PC-3 (cell line): ENCODE data around the gene MARCHF3. TPM values are rescaled to one million over a fixed set of nuclear protein-coding genes. Genes with fewer than 3 reads are reported as not detected.
A peak's percentile ranks its signal among the peaks of the same experiment; 100 is the strongest.
"Not testable (repeated sequence)": the region's sequence is repeated elsewhere in the genome, so short reads cannot be mapped to it uniquely, and the experiment has no call there.

Experiments used
- ATAC-seq: fragments of 200-7000 bp; cut with Tn5 transposase; 2 replicates; pipeline ENCODE4 v1.9.1; 2020; ENCODE audit warnings: mild to moderate bottlenecking, moderate library complexity
- BruUV-seq: library from RNA; stranded (reverse); fragments of 400-500 nt; replicated peaks from 2 replicates; lab custom pipeline; 2021; lab: Mats Ljungman, UMichigan
- CTCF ChIA-PET: fragments of 300-600 bp; sonication (Branson Sonifier 250); formaldehyde crosslinking; loops from one replicate; lab custom pipeline; 2022; ENCODE audit warnings: antibody characterized with exemption; lab: Charles Lee
- POLR2A ChIA-PET: fragments of 300-600 bp; sonication (Branson Sonifier 250); formaldehyde crosslinking; loops from one replicate; lab custom pipeline; 2022; ENCODE audit warnings: antibody characterized with exemption; ENCODE audit not compliant: unreplicated experiment; lab: Charles Lee
- DNase-seq: peaks from one replicate; pipeline ENCODE4 v3.0.0-alpha.2; 2015
- H2AFZ ChIP-seq: fragments of 300-600 bp; sonication (generic); 2 replicates; pipeline ENCODE4 v1.6.0; 2016; ENCODE audit warnings: antibody characterized with exemption, low read length
- H3F3A ChIP-seq: fragments of 300-600 bp; sonication (generic); one replicate; pipeline ENCODE4 v1.6.0; 2017; ENCODE audit warnings: antibody characterized with exemption, low read length, control low read depth, mild to moderate bottlenecking; ENCODE audit not compliant: unreplicated experiment
- H3K27ac ChIP-seq: fragments of 300-600 bp; sonication (generic); 2 replicates; pipeline ENCODE4 v1.5.1; 2016; ENCODE audit warnings: mild to moderate bottlenecking, low read length
- H3K27me3 ChIP-seq: fragments of 300-600 bp; sonication (generic); 2 replicates; pipeline ENCODE4 v1.6.1; 2016; ENCODE audit warnings: low read length, mixed read lengths
- H3K36me3 ChIP-seq: fragments of 300-600 bp; sonication (generic); 2 replicates; pipeline ENCODE4 v1.6.1; 2016; ENCODE audit warnings: low read depth, mixed run types, low read length, mixed read lengths
- H3K4me1 ChIP-seq: fragments of 300-600 bp; sonication (generic); 2 replicates; pipeline ENCODE4 v1.5.1; 2016; ENCODE audit warnings: low read length; ENCODE audit not compliant: insufficient read depth
- H3K4me2 ChIP-seq: fragments of 300-600 bp; sonication (generic); 2 replicates; pipeline ENCODE4 v1.6.0; 2016; ENCODE audit warnings: low read length
- H3K4me3 ChIP-seq: fragments of 300-600 bp; sonication (generic); 2 replicates; pipeline ENCODE4 v1.5.1; 2016; ENCODE audit warnings: mild to moderate bottlenecking, low read length, mixed read lengths
- H3K79me2 ChIP-seq: fragments of 300-600 bp; sonication (generic); 2 replicates; pipeline ENCODE4 v1.6.1; 2017; ENCODE audit warnings: low read length, mixed read lengths
- H3K9ac ChIP-seq: fragments of 300-600 bp; sonication (generic); 2 replicates; pipeline ENCODE4 v1.6.0; 2016; ENCODE audit warnings: mild to moderate bottlenecking, low read length
- H3K9me2 ChIP-seq: fragments of 300-600 bp; sonication (generic); replicated peaks from 2 replicates; pipeline ENCODE4 v1.6.1; 2016; ENCODE audit warnings: mixed run types, low read length, mixed read lengths
- H3K9me3 ChIP-seq: fragments of 300-600 bp; sonication (generic); 2 replicates; pipeline ENCODE4 v1.6.1; 2016; ENCODE audit warnings: low read length, mixed read lengths
- H4K20me1 ChIP-seq: fragments of 300-600 bp; sonication (generic); 2 replicates; pipeline ENCODE4 v1.6.1; 2016; ENCODE audit warnings: low read length, mixed read lengths
- CTCF ChIP-seq: fragments of 300-600 bp; sonication (generic); conservative IDR thresholded peaks from 2 replicates; pipeline ENCODE4 v1.5.1; 2017; ENCODE audit warnings: antibody characterized with exemption, low read depth, mild to moderate bottlenecking, low read length
- EZH2 ChIP-seq: fragments of 300-600 bp; sonication (generic); IDR thresholded peaks from one replicate; pipeline ENCODE4 v1.6.1; 2017; ENCODE audit warnings: antibody characterized with exemption, mild to moderate bottlenecking, low read length; ENCODE audit not compliant: unreplicated experiment
- EZH2phosphoT487 ChIP-seq: fragments of 300-600 bp; sonication (generic); IDR thresholded peaks from 2 replicates; pipeline ENCODE4 v1.6.1; 2018; ENCODE audit warnings: mild to moderate bottlenecking, antibody characterized with exemption, low read length, borderline replicate concordance
- intact Hi-C: fragments of 100-400 bp; cut with micrococcal nuclease; formaldehyde crosslinking; loops from 2 replicates; pipeline ENCODE4 v1.9.0; 2023
- total RNA-seq: library from RNA; depleted of rRNA; stranded (reverse); fragments of >200 nt; gene quantifications from 2 replicates; pipeline ENCODE4 v1.2.3, GENCODE V29; 2014

Gene MARCHF3
- total RNA-seq, 1 experiment from 2014 or later = 2.5 TPM

- H3K4me2 ChIP-seq, H3K27me3 ChIP-seq, H3K36me3 ChIP-seq, H3K79me2 ChIP-seq, POLR2A ChIA-PET, H3K27ac ChIP-seq, H3K9ac ChIP-seq, H4K20me1 ChIP-seq, intact Hi-C loops, DNase-seq, H3K9me2 ChIP-seq, CTCF ChIA-PET, H3K9me3 ChIP-seq, ATAC-seq, H3K4me1 ChIP-seq, BruUV-seq, H3F3A ChIP-seq, H2AFZ ChIP-seq, H3K4me3 ChIP-seq: not testable (repeated sequence)
These were observed 187.0 kb downstream of the MARCHF3 start for GRCh38 chr5:126843375-126843774.

- ATAC-seq, H4K20me1 ChIP-seq, H3F3A ChIP-seq, DNase-seq, BruUV-seq, H3K9ac ChIP-seq, H3K9me3 ChIP-seq, H3K4me3 ChIP-seq, H3K4me2 ChIP-seq, H3K9me2 ChIP-seq, H3K4me1 ChIP-seq, H3K79me2 ChIP-seq, H3K27me3 ChIP-seq, H3K27ac ChIP-seq, CTCF ChIA-PET, H2AFZ ChIP-seq, POLR2A ChIA-PET: not testable (repeated sequence)
- peaks cover 30% of the 10 kb centered on the region for H3K36me3 ChIP-seq
- intact Hi-C loops = loop anchor here (2.0 kb wide), 1 partner anchor 651 kb away; no protein-coding TSS in a partner anchor
These were observed 191.0 kb downstream of the MARCHF3 start for GRCh38 chr5:126839407-126839806.

- intact Hi-C loops = loop anchor here (1.0 to 2.0 kb wide), 3 partner anchors 203 to 653 kb away; no protein-coding TSS in a partner anchor
- peaks cover 43% of the 10 kb centered on the region for H3K36me3 ChIP-seq
- H3K9ac ChIP-seq = no peak overlapping the region
- TF ChIP-seq CTCF = peak; percentile 31
- TF ChIP-seq EZH2 = no peak
- no TSS peak for BruUV-seq
- no peaks in the 10 kb centered on the region for H3K9me3 ChIP-seq
- DNase-seq (no peak), ATAC-seq (peak; percentile 15; the same call in 1 of the 2 replicates)
- ChIA-PET POLR2A (no interaction called here), CTCF (interaction anchor here (0.6 kb wide), 1 partner anchor 487 kb away, joined by 5 read pairs; no protein-coding TSS in a partner anchor)
- H3K4me1 ChIP-seq = no peaks in the 10 kb centered on the region
- no peaks in the 10 kb centered on the region for H3K79me2 ChIP-seq
- no peaks in the 10 kb centered on the region for H4K20me1 ChIP-seq
- no peaks in the 10 kb centered on the region for H3F3A ChIP-seq
- no peak overlapping the region for H2AFZ ChIP-seq
- H3K27me3 ChIP-seq = no peaks in the 10 kb centered on the region
- H3K4me3 ChIP-seq = no peak overlapping the region
- H3K27ac ChIP-seq = no peak overlapping the region
- no peaks in the 10 kb centered on the region for H3K9me2 ChIP-seq
- H3K4me2 ChIP-seq = no peak overlapping the region
These were observed 192.3 kb downstream of the MARCHF3 start for GRCh38 chr5:126837906-126838539.

- no peak overlapping the region for H3K9ac ChIP-seq
- TF ChIP-seq EZH2phosphoT487 (no peak), CTCF (no peak)
- CTCF ChIA-PET = no interaction called here
- no peak for ATAC-seq
- peaks cover 47% of the 10 kb centered on the region for H3K36me3 ChIP-seq
- no peak overlapping the region for H2AFZ ChIP-seq
- H3K4me2 ChIP-seq = no peak overlapping the region
- no peaks in the 10 kb centered on the region for H3K79me2 ChIP-seq
- H3K4me1 ChIP-seq = no peaks in the 10 kb centered on the region
- no peaks in the 10 kb centered on the region for H3F3A ChIP-seq
- H4K20me1 ChIP-seq = no peaks in the 10 kb centered on the region
- H3K27me3 ChIP-seq = no peaks in the 10 kb centered on the region
- DNase-seq = no peak
- H3K27ac ChIP-seq = no peak overlapping the region
- H3K4me3 ChIP-seq = no peak overlapping the region
- intact Hi-C loops = no loop called here
- BruUV-seq = no TSS peak
- H3K9me3 ChIP-seq = no peaks in the 10 kb centered on the region
- POLR2A ChIA-PET = no interaction called here
- no peaks in the 10 kb centered on the region for H3K9me2 ChIP-seq
These were observed 193.1 kb downstream of the MARCHF3 start for GRCh38 chr5:126837242-126837641.
